ENCODE results near the gene FBXW9. TPM values are rescaled to one million over a fixed set of nuclear protein-coding genes. Genes with fewer than 3 reads are reported as not detected.
A peak's percentile ranks its signal among the peaks of the same experiment; 100 is the strongest.
"Not testable (repeated sequence)": the region's sequence is repeated elsewhere in the genome, so short reads cannot be mapped to it uniquely, and the experiment has no call there.

The FBXW9 gene
- total and polyA plus RNA-seq, 10 donors = 1.7 to 7.4 (median 4.3) TPM

DNA sequence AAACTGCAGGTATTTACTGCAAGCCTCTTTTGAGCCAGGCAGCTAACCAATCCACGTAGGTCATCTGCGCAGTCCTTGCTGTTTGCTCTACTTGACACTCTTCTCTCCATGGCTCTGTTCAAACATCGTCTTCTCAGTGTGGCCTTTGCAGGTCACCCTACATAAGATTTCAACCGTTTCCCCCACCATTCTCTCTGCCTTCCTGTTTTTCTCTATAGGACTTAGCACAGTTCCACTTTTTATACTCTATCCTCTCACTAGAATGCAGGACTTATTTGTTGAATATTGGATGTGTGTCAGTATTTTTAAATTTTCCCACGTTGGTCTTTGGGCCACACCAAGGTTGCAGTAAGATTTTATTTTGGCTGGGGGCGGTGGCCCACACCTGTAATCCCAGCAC lies 1.7 kb upstream of the FBXW9 start:
- no peak for DNase-seq
- WGBS, 5 donors = 74 to 80% (median 78%) methylated on average over 6 of the region's 6 CpGs
- peaks cover 8 to 38% (median 22%) of the 10 kb centered on the region in 6 donors for H3K4me1 ChIP-seq
- peaks cover 0 to 47% (median 30%) of the 10 kb centered on the region in 6 donors for H3K36me3 ChIP-seq
- no peak overlapping the region for H3K4me3 ChIP-seq
- no peaks in the 10 kb centered on the region for H3K27me3 ChIP-seq (replicated peaks in 1 of 7)
- intact Hi-C loops (cut with DNase I; ENCODE audit: low total_unique reads) = no loop called here
- H3K27ac ChIP-seq = no peak overlapping the region
- TF ChIP-seq POLR2AphosphoS5 (IDR thresholded peaks at IDR 0.05) (no peak), POLR2A (IDR thresholded peaks at IDR 0.05) (no peak), CTCF (IDR thresholded peaks at IDR 0.05 in 8 of 11, conservative IDR thresholded peaks at IDR 0.05 in 3 of 11) (no peak)
- no peaks in the 10 kb centered on the region for H3K9me3 ChIP-seq

GRCh38 chr19:12697425-12697824 lies 994 bp upstream of the FBXW9 start:
- peaks cover 8 to 38% (median 22%) of the 10 kb centered on the region in 6 donors for H3K4me1 ChIP-seq
- H3K27me3 ChIP-seq (replicated peaks in 1 of 7); DNase-seq; intact Hi-C loops (cut with DNase I; ENCODE audit: low total_unique reads); H3K9me3 ChIP-seq: not testable (repeated sequence)
- peaks cover 0 to 40% (median 23%) of the 10 kb centered on the region in 6 donors for H3K36me3 ChIP-seq
- H3K4me3 ChIP-seq = peak overlapping the region in 1 of 8 donors; percentile 100
- peak overlapping the region in 5 of 8 donors; percentile 92 to 97 (median 95) for H3K27ac ChIP-seq
- 95 to 98% (median 97%) methylated on average over 20 to 22 of the region's 22 CpGs for WGBS, 5 donors

GRCh38 chr19:12695997-12696365 lies 450 bp downstream of the FBXW9 start:
- intact Hi-C loops (cut with DNase I; ENCODE audit: low total_unique reads) = no loop called here
- Histone ChIP-seq H3K4me1 (peaks cover 8 to 38% (median 22%) of the 10 kb centered on the region in 6 donors), H3K27ac (peak overlapping the region in 6 of 8 donors; percentile 92 to 97 (median 95)), H3K4me3 (peak overlapping the region; percentile 87 to 100 (median 97)), H3K27me3 (replicated peaks in 1 of 7) (no peaks in the 10 kb centered on the region), H3K9me3 (no peaks in the 10 kb centered on the region), H3K36me3 (peaks cover 0 to 25% (median 8%) of the 10 kb centered on the region in 6 donors)
- TF ChIP-seq POLR2AphosphoS5 (IDR thresholded peaks at IDR 0.05) (no peak), POLR2A (IDR thresholded peaks at IDR 0.05) (no peak), CTCF (IDR thresholded peaks at IDR 0.05 in 8 of 11, conservative IDR thresholded peaks at IDR 0.05 in 3 of 11) (no peak)
- WGBS, 5 donors = 0 to 38% (median 5%) methylated on average over 2 to 36 of the region's 36 CpGs
- DNase-seq = no peak

GRCh38 chr19:12695514-12695913 lies 917 bp downstream of the FBXW9 start:
- intact Hi-C loops (cut with DNase I; ENCODE audit: low total_unique reads) = no loop called here
- Histone ChIP-seq H3K27me3 (replicated peaks in 1 of 7) (no peaks in the 10 kb centered on the region), H3K27ac (no peak overlapping the region), H3K36me3 (peaks cover 0 to 21% (median 4%) of the 10 kb centered on the region in 6 donors), H3K4me1 (peaks cover 8 to 38% (median 22%) of the 10 kb centered on the region in 6 donors), H3K9me3 (no peaks in the 10 kb centered on the region), H3K4me3 (peak overlapping the region; percentile 87 to 100 (median 97))
- DNase-seq = no peak
- WGBS, 5 donors = 83 to 96% (median 89%) methylated on average over 1 of the region's 1 CpG
- TF ChIP-seq CTCF (IDR thresholded peaks at IDR 0.05 in 8 of 11, conservative IDR thresholded peaks at IDR 0.05 in 3 of 11) = no peak
- TF ChIP-seq POLR2A (IDR thresholded peaks at IDR 0.05) = no peak
- TF ChIP-seq POLR2AphosphoS5 (IDR thresholded peaks at IDR 0.05) = no peak

DNA sequence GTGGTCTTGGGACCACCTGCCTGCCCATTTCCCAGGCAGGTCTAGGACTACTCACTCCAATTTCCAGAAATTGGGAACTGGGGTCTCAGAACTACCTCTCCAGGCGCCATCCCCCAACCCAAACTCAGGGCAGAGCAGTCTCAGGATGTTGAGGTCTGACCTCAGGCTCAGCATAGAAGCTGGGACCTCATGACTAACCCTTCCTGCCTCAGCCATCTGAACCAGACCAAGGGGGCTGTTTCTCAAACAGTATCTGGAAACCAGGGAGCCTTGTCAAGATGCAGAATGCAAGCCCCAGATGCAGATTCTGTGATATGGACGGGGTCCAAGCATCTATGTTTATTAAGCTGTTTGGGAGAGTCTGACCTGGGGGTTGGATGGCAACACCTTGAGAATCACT lies 1.3 kb downstream of the FBXW9 start:
- no peak overlapping the region for H3K27ac ChIP-seq
- peak overlapping the region in 1 of 8 donors; percentile 100 for H3K4me3 ChIP-seq
- intact Hi-C loops (cut with DNase I; ENCODE audit: low total_unique reads) = no loop called here
- WGBS, 5 donors = 60 to 86% (median 72%) methylated on average over 1 to 2 of the region's 2 CpGs
- peaks cover 8 to 38% (median 22%) of the 10 kb centered on the region in 6 donors for H3K4me1 ChIP-seq
- H3K9me3 ChIP-seq = no peaks in the 10 kb centered on the region
- TF ChIP-seq POLR2AphosphoS5 (IDR thresholded peaks at IDR 0.05) (no peak), CTCF (IDR thresholded peaks at IDR 0.05 in 8 of 11, conservative IDR thresholded peaks at IDR 0.05 in 3 of 11) (no peak), POLR2A (IDR thresholded peaks at IDR 0.05) (no peak)
- no peak for DNase-seq
- peaks cover 0 to 16% (median under 1%) of the 10 kb centered on the region in 6 donors for H3K36me3 ChIP-seq
- no peaks in the 10 kb centered on the region for H3K27me3 ChIP-seq (replicated peaks in 1 of 7)
